H1 (cell line): Measurements from ENCODE around the gene CYP39A1. TPM values are rescaled to one million over a fixed set of nuclear protein-coding genes. Genes with fewer than 3 reads are reported as not detected.

Source experiments
- CTCF ChIA-PET: fragments of 300-600 bp; sonication (Branson Sonifier 250); formaldehyde crosslinking; loops from one replicate; lab custom pipeline; 2021; ENCODE audit not compliant: partially characterized antibody; lab: Charles Lee
- POLR2A ChIA-PET: fragments of 300-600 bp; sonication (Branson Sonifier 250); formaldehyde crosslinking; loops from one replicate; lab custom pipeline; 2021; ENCODE audit warnings: inconsistent platforms; ENCODE audit not compliant: partially characterized antibody; lab: Charles Lee
- DNase-seq, 2 experiments: peaks; one replicate each; pipeline versions ENCODE4 v3.0.0 to v3.0.0-alpha.2; 2010 to 2022; ENCODE audit warnings: low spot score in 2 of 2, low read depth in 1 of 2, mixed read lengths in 1 of 2
- FAIRE-seq: peaks from 2 replicates; lab custom pipeline; 2011; peaks lifted over from hg19 to GRCh38; lab: Jason Lieb, UNC
- H2AFZ ChIP-seq: 2 replicates; pipeline ENCODE4 v1.8.1; 2012; ENCODE audit warnings: low read length, inconsistent platforms
- H2AK5ac ChIP-seq: 2 replicates; pipeline ENCODE4 v1.6.1; 2013; ENCODE audit warnings: low read depth, low read length
- H2BK120ac ChIP-seq: replicated peaks from 2 replicates; pipeline ENCODE3; 2013; ENCODE audit warnings: low read depth, low read length, inconsistent platforms
- H2BK12ac ChIP-seq: 2 replicates; pipeline ENCODE4 v1.6.1; 2013; ENCODE audit warnings: low read depth, low read length
- H2BK15ac ChIP-seq: 2 replicates; pipeline ENCODE4 v1.6.1; 2013; ENCODE audit warnings: low read length
- H2BK20ac ChIP-seq: 2 replicates; pipeline ENCODE4 v1.6.1; 2013; ENCODE audit warnings: low read length
- H2BK5ac ChIP-seq: 2 replicates; pipeline ENCODE4 v1.6.1; 2013; ENCODE audit warnings: low read depth, low read length
- H3K14ac ChIP-seq: 2 replicates; pipeline ENCODE4 v1.6.1; 2013; ENCODE audit warnings: inconsistent platforms; ENCODE audit not compliant: insufficient read length
- H3K18ac ChIP-seq: 2 replicates; pipeline ENCODE4 v1.6.1; 2013; ENCODE audit warnings: low read length; ENCODE audit errors: extremely low read depth
- H3K23ac ChIP-seq: 2 replicates; pipeline ENCODE4 v1.6.1; 2013; ENCODE audit warnings: inconsistent platforms; ENCODE audit not compliant: insufficient read length
- H3K23me2 ChIP-seq: 2 replicates; pipeline ENCODE4 v1.6.1; 2013; ENCODE audit warnings: low read depth, low read length
- H3K27ac ChIP-seq: 2 replicates; pipeline ENCODE4 v1.6.1; 2011; ENCODE audit warnings: low read depth, low read length, inconsistent platforms
- H3K27me3 ChIP-seq, 4 experiments: replicated peaks in 1 of 4; 1 replicate in 1 of 4; 2 replicates in 3 of 4; pipeline versions ENCODE4 v1.6.1 to v1.8.1; 2011 to 2013; ENCODE audit warnings: low read length in 3 of 4, mild to moderate bottlenecking in 3 of 4, inconsistent platforms in 2 of 4, mixed read lengths in 2 of 4, moderate library complexity in 1 of 4; ENCODE audit not compliant: control insufficient read depth in 3 of 4, insufficient read depth in 3 of 4; ENCODE audit errors: extremely low read depth in 1 of 4
- H3K36me3 ChIP-seq, 4 experiments: 2 replicates each; pipeline versions ENCODE4 v1.6.1 to v1.8.1; 2011 to 2013; ENCODE audit warnings: mild to moderate bottlenecking in 4 of 4, low read length in 3 of 4, moderate library complexity in 2 of 4, control low read depth in 1 of 4, inconsistent platforms in 1 of 4; ENCODE audit not compliant: insufficient read depth in 4 of 4, control insufficient read depth in 2 of 4
- H3K4ac ChIP-seq: replicated peaks from 2 replicates; pipeline ENCODE3; 2013; ENCODE audit warnings: low read length, low read depth, mixed read lengths, inconsistent platforms; ENCODE audit not compliant: insufficient read length
- H3K4me1 ChIP-seq, 4 experiments: replicated peaks in 1 of 4; 1 replicate in 1 of 4; 2 replicates in 3 of 4; pipeline versions ENCODE4 v1.6.1 to v1.8.1; 2011 to 2013; ENCODE audit warnings: low read length in 3 of 4, inconsistent platforms in 2 of 4, mixed read lengths in 1 of 4; ENCODE audit not compliant: insufficient read depth in 4 of 4, control insufficient read depth in 3 of 4
- H3K4me2 ChIP-seq, 2 experiments: 2 replicates each; pipeline versions ENCODE4 v1.6.1 to v1.8.1; 2011 to 2013; ENCODE audit warnings: low read depth in 2 of 2, low read length in 2 of 2, control low read depth in 1 of 2, inconsistent platforms in 1 of 2, mild to moderate bottlenecking in 1 of 2; ENCODE audit not compliant: insufficient read depth in 1 of 2
- H3K4me3 ChIP-seq, 4 experiments: fragments of 200-600, 300-600 bp in 1 of 4; sonication (generic), shearing (Covaris generic), sonication (Bioruptor Twin) in 1 of 4; 2 replicates each; pipeline versions ENCODE4 v1.5.1 to v1.8.1; 2011 to 2016; ENCODE audit warnings: low read length in 4 of 4, low read depth in 3 of 4, control low read depth in 2 of 4, inconsistent platforms in 2 of 4, mild to moderate bottlenecking in 2 of 4, mixed read lengths in 1 of 4, moderate library complexity in 1 of 4; ENCODE audit not compliant: insufficient read depth in 2 of 4; ENCODE audit errors: extremely low read depth in 1 of 4
- H3K56ac ChIP-seq: replicated peaks from 2 replicates; pipeline ENCODE3; 2013; ENCODE audit warnings: low read depth, mild to moderate bottlenecking, mixed read lengths, low read length, inconsistent platforms; ENCODE audit not compliant: insufficient read length
- H3K79me1 ChIP-seq: 2 replicates; pipeline ENCODE4 v1.6.1; 2013; ENCODE audit warnings: low read depth, low read length, control low read depth
- H3K79me2 ChIP-seq, 2 experiments: 2 replicates each; pipeline versions ENCODE4 v1.6.1 to v1.8.1; 2012 to 2013; ENCODE audit warnings: low read length in 2 of 2, mild to moderate bottlenecking in 2 of 2, inconsistent platforms in 1 of 2; ENCODE audit not compliant: insufficient read depth in 2 of 2, control insufficient read depth in 1 of 2
- H3K9ac ChIP-seq, 4 experiments: replicated peaks in 1 of 4; 1 replicate in 1 of 4; 2 replicates in 3 of 4; pipeline versions ENCODE4 v1.6.1 to v1.8.1; 2011 to 2013; ENCODE audit warnings: low read depth in 3 of 4, low read length in 3 of 4, control low read depth in 2 of 4, mild to moderate bottlenecking in 2 of 4, moderate library complexity in 2 of 4, inconsistent platforms in 1 of 4; ENCODE audit errors: extremely low read depth in 1 of 4
- H3K9me3 ChIP-seq, 2 experiments: 2 replicates each; pipeline versions ENCODE4 v1.6.1 to v1.8.1; 2012 to 2013; ENCODE audit warnings: mild to moderate bottlenecking in 2 of 2, moderate library complexity in 2 of 2, control low read depth in 1 of 2, inconsistent platforms in 1 of 2, low read depth in 1 of 2, low read length in 1 of 2, mixed read lengths in 1 of 2; ENCODE audit not compliant: insufficient read depth in 2 of 2
- H4K20me1 ChIP-seq, 2 experiments: replicated peaks in 1 of 2; 2 replicates each; pipeline versions ENCODE3 to v1.8.1; 2011 to 2013; ENCODE audit warnings: inconsistent platforms in 2 of 2, low read length in 2 of 2, mild to moderate bottlenecking in 1 of 2; ENCODE audit not compliant: insufficient read depth in 2 of 2, control insufficient read depth in 1 of 2
- H4K5ac ChIP-seq: 2 replicates; pipeline ENCODE4 v1.6.1; 2013; ENCODE audit warnings: low read length, low read depth, mixed read lengths, inconsistent platforms; ENCODE audit not compliant: insufficient read length
- H4K8ac ChIP-seq: 2 replicates; pipeline ENCODE4 v1.8.0; 2013; ENCODE audit warnings: mild to moderate bottlenecking, moderate library complexity, low read length, inconsistent platforms; ENCODE audit not compliant: insufficient read depth; ENCODE audit errors: extremely low read depth
- H4K91ac ChIP-seq: replicated peaks from 2 replicates; pipeline ENCODE3; 2013; ENCODE audit warnings: low read length, mixed read lengths, inconsistent platforms; ENCODE audit not compliant: insufficient read length
- EGR1 ChIP-seq: IDR thresholded peaks from 2 replicates; pipeline ENCODE4 v1.6.1; 2011; ENCODE audit warnings: low read depth, low read length, borderline replicate concordance
- GTF2F1 ChIP-seq: IDR thresholded peaks from 2 replicates; pipeline ENCODE4 v1.6.1; 2012; ENCODE audit warnings: low read depth, low read length, improper control_type of control experiment, borderline replicate concordance
- HDAC6 ChIP-seq: IDR thresholded peaks from one replicate; pipeline ENCODE4 v1.7.1; 2012; ENCODE audit warnings: low read depth, mild to moderate bottlenecking, inconsistent platforms, low read length, moderate library complexity
- JUN ChIP-seq: IDR thresholded peaks from 2 replicates; pipeline ENCODE4 v1.6.1; 2011; ENCODE audit warnings: low read depth, mild to moderate bottlenecking, improper control_type of control experiment, low read length
- NANOG ChIP-seq: IDR thresholded peaks from 2 replicates; pipeline ENCODE4 v1.6.1; 2011; ENCODE audit warnings: low read length, low read depth, mild to moderate bottlenecking, inconsistent platforms; ENCODE audit not compliant: insufficient read depth, poor library complexity, severe bottlenecking
- PHF8 ChIP-seq: fragments of 200-600 bp; sonication (generic); conservative IDR thresholded peaks from 2 replicates; pipeline ENCODE4 v1.7.1; 2012; ENCODE audit warnings: low read depth, mild to moderate bottlenecking, inconsistent platforms, low read length, moderate library complexity
- SP1 ChIP-seq: IDR thresholded peaks from 2 replicates; pipeline ENCODE4 v1.6.1; 2011; ENCODE audit warnings: low read depth, low read length
- WGBS, 2 experiments: shearing (Covaris generic) in 1 of 2; methylation state at CpG; one replicate each; pipeline versions ENCODE4 v1.1.6 to v1.1.7; 2013 to 2015; ENCODE audit warnings: low lambda C conversion rate in 2 of 2, mixed read lengths in 2 of 2, inconsistent platforms in 1 of 2, low coverage in 1 of 2, missing lambda C conversion rate in 1 of 2; ENCODE audit not compliant: insufficient replicate concordance in 2 of 2, insufficient coverage in 1 of 2, insufficient read length in 1 of 2; ENCODE audit errors: extremely low coverage in 1 of 2, missing lambda C conversion rate in 1 of 2; 5-methylcytosine and 5-hydroxymethylcytosine counted together
- polyA plus RNA-seq, 7 experiments: library from polyadenylated mRNA; depleted of rRNA in 3 of 7; stranded (reverse) in 5 of 7; unstranded in 2 of 7; fragments of >200 nt in 5 of 7; fragments of 200-250 nt in 2 of 7; gene quantifications; 1 replicate in 5 of 7; 2 replicates in 1 of 7; 4 replicates in 1 of 7; pipeline versions ENCODE4 v1.2.1 to v1.2.3, GENCODE V29; 2011 to 2013; ENCODE audit warnings: missing spikeins in 2 of 7, mixed read lengths in 2 of 7
- total RNA-seq: library from RNA; stranded (reverse); fragmentation: NEBNext Ultra II Directional; extraction: Animal tissue kit (Norgen Biotek cat#: 25700); gene quantifications from 2 replicates; pipeline ENCODE4 v1.2.1, GENCODE V29; 2021
- TF ChIP-seq, protein P1 (sequence below): IDR thresholded peaks from 2 replicates; pipeline ENCODE4 v1.6.1; 2012; ENCODE audit warnings: inconsistent platforms

The CYP39A1 gene
- total and polyA plus RNA-seq, 2 of the 8 experiments (the other 6 are each of a cell fraction or from before 2014, with no cell fraction given): 0.71 to 2.4 TPM

DNA sequence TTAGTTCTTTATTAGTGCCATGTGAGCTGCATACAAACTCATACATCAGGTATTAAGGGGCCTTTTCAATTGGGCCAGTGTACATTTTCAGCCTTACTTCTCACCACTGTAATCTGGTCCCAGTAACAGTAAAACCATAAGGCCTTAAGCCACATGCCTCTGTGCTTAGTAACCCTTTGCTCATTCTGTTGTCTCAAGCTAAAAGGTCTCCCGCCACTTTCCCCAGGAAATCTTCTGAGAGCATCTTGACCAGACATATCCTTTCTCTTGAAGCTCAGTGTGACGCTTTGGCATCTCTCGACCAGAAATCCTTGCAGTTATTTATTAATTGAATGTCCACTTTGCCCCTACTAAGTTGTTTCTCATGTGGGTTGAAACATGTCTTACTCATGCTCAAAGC lies 68.0 kb downstream of the CYP39A1 start:
- Histone ChIP-seq H2BK20ac (no peak overlapping the region), H3K27ac (no peak overlapping the region), H3K79me2 (no peaks in the 10 kb centered on the region), H3K14ac (no peak overlapping the region), H3K79me1 (no peaks in the 10 kb centered on the region), H2BK12ac (no peak overlapping the region), H3K27me3 (no peaks in the 10 kb centered on the region), H2BK15ac (no peak overlapping the region), H4K91ac (no peak overlapping the region), H3K18ac (no peak overlapping the region), H3K4me3 (no peak overlapping the region), H3K4me2 (no peak overlapping the region), H3K36me3 (no peaks in the 10 kb centered on the region), H4K8ac (no peak overlapping the region), H3K56ac (no peak overlapping the region), H3K4me1 (no peaks in the 10 kb centered on the region), H2BK5ac (no peak overlapping the region), H3K23ac (no peak overlapping the region), H2BK120ac (no peak overlapping the region), H2AFZ (no peak overlapping the region), H4K5ac (no peak overlapping the region), H3K9me3 (no peaks in the 10 kb centered on the region), H3K23me2 (no peaks in the 10 kb centered on the region), H4K20me1 (no peaks in the 10 kb centered on the region), H2AK5ac (no peak overlapping the region), H3K9ac (no peak overlapping the region), H3K4ac (no peak overlapping the region)
- WGBS, 2 experiments: 92% methylated on average over 3 of the region's 3 CpGs; no CpG with 5 or more reads in 1 of the 2 experiments
- CTCF ChIA-PET: interaction anchor here (0.8 to 1.6 kb wide), 4 partner anchors 9 to 71 kb away, joined by 3 to 5 read pairs (median 3); no protein-coding TSS in a partner anchor
- POLR2A ChIA-PET: no interaction called here
- FAIRE-seq (no peak), DNase-seq (no peak)
- TF ChIP-seq SP1: no peak
- TF ChIP-seq GTF2F1: no peak
- TF ChIP-seq EGR1: no peak
- no peak for TF ChIP-seq PHF8
- TF ChIP-seq, protein P1, sequence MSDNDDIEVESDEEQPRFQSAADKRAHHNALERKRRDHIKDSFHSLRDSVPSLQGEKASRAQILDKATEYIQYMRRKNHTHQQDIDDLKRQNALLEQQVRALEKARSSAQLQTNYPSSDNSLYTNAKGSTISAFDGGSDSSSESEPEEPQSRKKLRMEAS: no peak
- no peak for TF ChIP-seq JUN
- TF ChIP-seq NANOG: no peak
- TF ChIP-seq HDAC6: no peak
